KOPT-K1 (cell line): ENCODE data around the gene PPP4R3C.
"Not testable (repeated sequence)": the region's sequence is repeated elsewhere in the genome, so short reads cannot be mapped to it uniquely, and the experiment has no call there.

Experiments
- H3K27ac ChIP-seq: fragments of 200-600 bp; sonication (generic); 2 replicates; pipeline ENCODE4 v1.5.1; 2016; ENCODE audit warnings: antibody characterized with exemption, mild to moderate bottlenecking, low read depth, low read length; ENCODE audit not compliant: poor library complexity, severe bottlenecking
- H3K36me3 ChIP-seq: fragments of 200-600 bp; sonication (generic); 2 replicates; pipeline ENCODE4 v1.5.1; 2017; ENCODE audit warnings: antibody characterized with exemption, mild to moderate bottlenecking, low read length, moderate library complexity; ENCODE audit not compliant: insufficient read depth
- H3K9me3 ChIP-seq: fragments of 200-600 bp; sonication (generic); 2 replicates; pipeline ENCODE4 v1.5.1; 2017; ENCODE audit warnings: antibody characterized with exemption, low read length, mild to moderate bottlenecking; ENCODE audit not compliant: insufficient read depth, poor library complexity, severe bottlenecking

PPP4R3C gene

DNA sequence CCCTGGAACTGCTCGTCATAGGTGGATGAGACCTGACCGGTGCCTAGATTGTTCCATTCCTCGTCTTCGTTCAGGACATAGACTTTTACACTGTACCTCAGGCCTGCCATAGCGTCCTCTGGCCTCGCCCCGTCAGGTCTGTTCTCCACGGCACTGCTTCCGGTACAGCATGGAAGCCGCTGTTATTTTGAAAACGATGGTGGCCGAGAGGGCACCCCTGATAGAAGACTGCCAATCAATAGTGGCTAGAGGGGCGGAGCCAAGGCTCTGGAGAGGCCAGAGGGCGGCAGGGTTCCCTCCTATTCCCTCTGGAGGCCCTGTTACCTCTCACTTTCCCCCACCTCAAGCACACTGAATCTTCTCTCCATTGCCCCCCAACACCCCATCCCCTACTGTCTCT lies at the start of gene PPP4R3C:
PPP4R3C (minus strand) TSS at position 155 of the 400 bp plus-strand sequence; CDS start at position 110, 45 bp downstream.
- no peaks in the 10 kb centered on the region for H3K36me3 ChIP-seq
- H3K9me3 ChIP-seq, result no peaks in the 10 kb centered on the region
- H3K27ac ChIP-seq, result no peak within 1 kb of the TSS

- Histone ChIP-seq H3K9me3 (no peaks in the 10 kb centered on the region), H3K36me3 (no peaks in the 10 kb centered on the region), H3K27ac (no peak overlapping the region)
These were observed 28.3 kb upstream of the PPP4R3C start for GRCh38 chrX:27491397-27491796.

DNA sequence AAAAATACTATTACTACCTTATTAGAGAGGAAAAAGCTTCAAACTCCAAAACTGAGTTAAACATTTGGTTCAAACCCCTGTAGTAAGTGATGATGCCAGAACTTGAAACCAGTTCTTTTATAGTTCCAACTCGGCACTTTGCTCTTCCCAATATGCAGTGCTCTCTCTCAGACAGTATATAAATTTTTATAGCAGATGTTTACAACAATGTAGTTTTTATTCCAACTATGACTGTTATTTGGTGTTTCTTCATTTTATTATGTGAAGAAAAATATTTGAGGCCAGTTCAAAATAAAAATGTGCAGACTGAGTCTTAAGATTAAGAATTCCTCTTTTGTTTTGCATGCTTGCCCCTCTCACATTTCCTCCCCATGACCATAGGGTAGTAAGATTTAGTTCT lies 2.9 kb upstream of the PPP4R3C start:
- H3K36me3 ChIP-seq, result no peaks in the 10 kb centered on the region
- H3K9me3 ChIP-seq, result no peaks in the 10 kb centered on the region
- no peak overlapping the region for H3K27ac ChIP-seq

- Histone ChIP-seq H3K36me3 (no peaks in the 10 kb centered on the region), H3K27ac (no peak overlapping the region), H3K9me3 (no peaks in the 10 kb centered on the region)
These were observed 1.9 kb upstream of the PPP4R3C start for GRCh38 chrX:27465036-27465435.

- H3K36me3 ChIP-seq, H3K9me3 ChIP-seq, H3K27ac ChIP-seq: not testable (repeated sequence)
These were observed 4.0 kb downstream of the PPP4R3C start for GRCh38 chrX:27459129-27459528.

- not testable (repeated sequence) for H3K9me3 ChIP-seq, H3K27ac ChIP-seq, H3K36me3 ChIP-seq
These were observed 4.6 kb downstream of the PPP4R3C start for GRCh38 chrX:27458544-27458943.

DNA sequence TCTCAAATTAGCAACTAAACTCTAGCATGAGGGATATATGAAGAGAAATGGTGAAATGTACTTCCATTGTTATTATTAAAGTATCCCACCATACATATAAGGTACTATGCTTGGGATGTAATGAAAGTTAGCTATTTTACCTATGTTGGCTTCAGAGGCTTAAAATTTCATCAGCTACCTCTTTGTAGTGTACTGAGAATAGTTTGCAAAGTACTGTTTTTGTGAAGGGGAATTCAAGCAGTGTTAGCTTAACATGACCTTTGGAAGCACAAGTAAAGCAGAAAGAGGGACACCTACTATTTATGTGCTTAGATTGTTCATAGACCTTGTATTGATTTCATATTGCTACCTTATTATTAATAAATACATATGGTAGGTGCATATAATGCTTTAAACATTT lies 11.8 kb downstream of the PPP4R3C start:
- Histone ChIP-seq H3K27ac (no peak overlapping the region), H3K36me3 (no peaks in the 10 kb centered on the region), H3K9me3 (no peaks in the 10 kb centered on the region)

- H3K36me3 ChIP-seq, result no peaks in the 10 kb centered on the region
- H3K9me3 ChIP-seq, result no peaks in the 10 kb centered on the region
- no peak overlapping the region for H3K27ac ChIP-seq
These were observed 16.7 kb downstream of the PPP4R3C start for GRCh38 chrX:27446423-27446822.

DNA sequence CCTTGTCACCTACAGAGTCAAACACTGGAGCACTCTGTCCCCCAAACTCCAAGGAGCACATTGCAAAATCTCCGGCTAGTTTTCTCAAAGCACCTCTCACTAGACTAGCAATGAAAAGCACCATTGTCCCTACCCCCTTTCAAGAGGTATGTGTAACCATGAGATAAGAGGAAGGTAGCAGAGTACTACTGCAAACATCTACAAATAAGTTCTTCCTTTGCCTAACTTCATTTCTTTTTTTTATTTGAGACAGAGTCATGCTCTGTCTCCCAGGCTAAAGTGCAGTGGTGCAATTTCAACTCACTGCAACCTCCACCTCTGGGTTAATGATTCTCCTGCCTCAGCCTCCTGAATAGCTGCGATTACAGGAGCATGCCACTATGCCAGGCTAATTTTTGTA lies 17.7 kb downstream of the PPP4R3C start:
- H3K9me3 ChIP-seq, result no peaks in the 10 kb centered on the region
- no peak overlapping the region for H3K27ac ChIP-seq
- no peaks in the 10 kb centered on the region for H3K36me3 ChIP-seq

DNA sequence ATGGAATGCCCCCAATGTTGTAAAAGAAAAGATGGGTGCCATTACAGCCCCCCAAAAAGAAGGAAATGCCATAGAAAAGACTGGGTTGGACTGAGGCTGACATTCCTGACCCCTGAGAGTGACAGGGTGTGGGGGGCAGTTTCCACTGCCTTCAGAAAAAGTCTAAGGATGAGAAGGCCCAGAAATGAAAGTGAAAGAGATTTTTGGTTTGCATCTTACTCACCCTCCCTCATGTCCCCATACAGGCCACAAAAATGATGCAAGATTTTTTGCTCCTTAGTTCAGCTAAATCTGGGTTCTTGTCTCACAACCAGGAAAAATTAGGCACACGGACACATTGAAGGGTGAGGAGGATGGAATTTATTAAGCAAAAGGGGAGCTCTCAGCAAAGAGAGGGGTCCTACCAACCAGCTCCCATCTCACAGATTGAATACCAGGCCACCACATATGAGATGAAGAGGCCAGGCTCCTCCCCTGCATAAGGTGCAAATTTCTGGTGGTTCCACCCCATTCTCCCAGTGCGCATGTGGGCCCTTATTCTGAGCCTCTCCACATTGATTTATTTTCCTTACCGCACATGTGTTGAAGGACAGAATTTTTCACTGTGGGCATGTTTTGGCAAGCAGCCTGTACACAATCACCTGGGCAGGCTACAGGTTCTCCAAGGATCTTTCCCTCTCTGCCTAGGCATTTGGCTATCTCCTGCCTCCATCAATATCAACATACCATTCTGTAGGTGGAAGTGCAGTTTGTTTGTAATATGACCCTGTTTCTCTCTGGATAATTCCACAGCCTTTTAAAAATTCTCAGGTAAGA lies 18.8 kb downstream of the PPP4R3C start:
- Histone ChIP-seq H3K36me3 (no peaks in the 10 kb centered on the region), H3K9me3 (no peaks in the 10 kb centered on the region), H3K27ac (no peak overlapping the region)

DNA sequence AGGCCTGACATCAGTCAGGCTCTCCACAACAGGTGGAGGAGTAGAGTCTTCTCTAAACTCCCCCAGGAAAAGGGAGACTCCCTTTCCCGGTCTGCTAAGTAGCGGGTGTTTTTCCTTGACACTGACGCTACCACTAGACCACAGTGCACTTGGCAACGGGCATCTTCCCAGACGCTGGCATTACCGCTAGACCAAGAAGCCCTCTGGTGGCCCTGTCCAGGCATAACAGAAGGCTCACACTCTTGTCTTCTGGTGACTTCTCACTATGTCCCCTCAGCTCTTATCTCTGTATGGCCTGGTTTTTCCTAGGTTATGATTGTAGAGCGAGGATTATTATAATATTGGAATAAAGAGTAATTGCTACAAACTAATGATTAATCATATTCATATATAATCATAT lies 20.7 kb downstream of the PPP4R3C start:
- H3K27ac ChIP-seq, H3K9me3 ChIP-seq, H3K36me3 ChIP-seq: not testable (repeated sequence)

GRCh38 chrX:27439771-27440170 lies 23.4 kb downstream of the PPP4R3C start:
- H3K27ac ChIP-seq, result no peak overlapping the region
- no peaks in the 10 kb centered on the region for H3K36me3 ChIP-seq
- no peaks in the 10 kb centered on the region for H3K9me3 ChIP-seq

- Histone ChIP-seq H3K27ac (no peak overlapping the region), H3K9me3 (no peaks in the 10 kb centered on the region), H3K36me3 (no peaks in the 10 kb centered on the region)
These were observed 24.2 kb downstream of the PPP4R3C start for GRCh38 chrX:27438937-27439336.

DNA sequence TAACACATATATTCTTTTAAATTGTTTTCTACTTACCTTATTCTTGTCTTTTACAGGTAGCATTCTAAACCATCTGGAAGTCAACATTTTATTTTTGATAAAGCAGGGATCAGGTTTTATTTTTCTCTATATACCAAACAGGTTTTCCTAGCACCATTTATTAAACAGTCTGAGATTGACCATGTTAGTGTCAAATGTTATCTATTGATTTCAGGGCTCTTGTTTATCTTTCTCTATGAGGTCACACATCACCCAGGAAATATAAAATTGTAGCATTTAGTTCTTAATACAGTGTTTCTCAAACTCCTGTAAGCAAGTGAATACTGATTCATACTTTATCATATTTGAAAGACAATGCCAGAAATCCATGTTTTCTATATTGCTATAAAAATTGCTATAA lies 28.1 kb downstream of the PPP4R3C start:
- H3K36me3 ChIP-seq, result no peaks in the 10 kb centered on the region
- no peaks in the 10 kb centered on the region for H3K9me3 ChIP-seq
- no peak overlapping the region for H3K27ac ChIP-seq
